HCT116 (cell line): ENCODE results near the gene RPL18A. TPM values are rescaled to one million over a fixed set of nuclear protein-coding genes. Genes with fewer than 3 reads are reported as not detected.

ENCODE experiments used
- ATAC-seq: fragments of 200-7000 bp; cut with Tn5 transposase; 2 replicates; pipeline ENCODE4 v1.9.1; 2020; ENCODE audit warnings: mild to moderate bottlenecking, moderate library complexity
- BruUV-seq: library from RNA; stranded (reverse); fragments of 400-500 nt; replicated peaks from 2 replicates; lab custom pipeline; 2021; lab: Mats Ljungman, UMichigan
- CTCF ChIA-PET: fragments of 300-600 bp; sonication (Branson Sonifier 250); formaldehyde crosslinking; loops from one replicate; lab custom pipeline; 2021; ENCODE audit warnings: antibody characterized with exemption; lab: Charles Lee
- POLR2A ChIA-PET: fragments of 300-600, 350-600 bp; sonication (Branson Sonifier 250); formaldehyde crosslinking; loops from one replicate; lab custom pipeline; 2021; ENCODE audit warnings: antibody characterized with exemption; lab: Charles Lee
- RAD21 ChIA-PET, 2 experiments: fragments of 300-600 bp; sonication (Branson Sonifier 250); formaldehyde crosslinking; loops; one replicate each; lab custom pipeline; 2023; ENCODE audit warnings: low total read pairs in 2 of 2; ENCODE audit not compliant: uncharacterized antibody in 2 of 2, unreplicated experiment in 2 of 2, low non-redundant PET in 1 of 2; lab: Charles Lee
- DNase-seq: peaks from one replicate; pipeline ENCODE4 v3.0.0-alpha.2; 2010; ENCODE audit warnings: low read depth, low spot score
- H2AFZ ChIP-seq: fragments of 200-600 bp; shearing (Covaris generic), sonication (generic); 2 replicates; pipeline ENCODE4 v1.6.1; 2017; ENCODE audit warnings: low read depth, mixed run types, mixed read lengths, antibody characterized with exemption, low read length; ENCODE audit not compliant: poor library complexity, severe bottlenecking
- H3K27ac ChIP-seq: 2 replicates; pipeline ENCODE4 v1.5.1; 2012; ENCODE audit warnings: low read depth, low read length
- H3K27me3 ChIP-seq: fragments of 200-600 bp; sonication (generic); 2 replicates; pipeline ENCODE4 v1.6.1; 2016; ENCODE audit warnings: mixed run types, low read length, mixed read lengths; ENCODE audit not compliant: insufficient read depth
- H3K36me3 ChIP-seq, 2 experiments: fragments of 200-500 bp in 1 of 2; fragments of 200-600 bp in 1 of 2; sonication (Bioruptor generic) in 1 of 2; sonication (generic) in 1 of 2; 2 replicates each; pipeline versions ENCODE4 v1.5.1 to v1.6.1; 2014 to 2016; ENCODE audit warnings: low read length in 2 of 2, inconsistent platforms in 1 of 2, mixed read lengths in 1 of 2, mixed run types in 1 of 2; ENCODE audit not compliant: insufficient read depth in 2 of 2, control insufficient read depth in 1 of 2
- H3K4me1 ChIP-seq, 2 experiments: fragments of 200-600 bp in 1 of 2; sonication (generic) in 1 of 2; 2 replicates each; pipeline versions ENCODE4 v1.5.1 to v1.6.1; 2012 to 2017; ENCODE audit warnings: low read length in 2 of 2, inconsistent platforms in 1 of 2, mild to moderate bottlenecking in 1 of 2, mixed read lengths in 1 of 2, mixed run types in 1 of 2, moderate library complexity in 1 of 2; ENCODE audit not compliant: insufficient read depth in 2 of 2, control insufficient read depth in 1 of 2
- H3K4me2 ChIP-seq: fragments of 200-600 bp; sonication (generic); 2 replicates; pipeline ENCODE4 v1.6.1; 2017; ENCODE audit warnings: mixed run types, low read length, mixed read lengths
- H3K4me3 ChIP-seq, 2 experiments: fragments of 200-600 bp in 1 of 2; sonication (generic) in 1 of 2; replicated peaks in 1 of 2; 2 replicates each; pipeline ENCODE4 v1.5.1; 2011 to 2016; ENCODE audit warnings: low read length in 2 of 2, control low read depth in 1 of 2, low read depth in 1 of 2, mild to moderate bottlenecking in 1 of 2, mixed read lengths in 1 of 2, mixed run types in 1 of 2
- H3K79me2 ChIP-seq: fragments of 200-600 bp; sonication (generic); 2 replicates; pipeline ENCODE4 v1.6.1; 2017; ENCODE audit warnings: mild to moderate bottlenecking, mixed run types, low read length, moderate library complexity, mixed read lengths; ENCODE audit not compliant: insufficient read depth
- H3K9ac ChIP-seq: fragments of 200-600 bp; sonication (generic); 2 replicates; pipeline ENCODE4 v1.6.1; 2016; ENCODE audit warnings: low read length, mixed read lengths
- H3K9me2 ChIP-seq: fragments of 200-600 bp; sonication (generic), shearing (Covaris generic); 2 replicates; pipeline ENCODE4 v1.6.1; 2017; ENCODE audit warnings: mixed run types, mild to moderate bottlenecking, moderate library complexity; ENCODE audit not compliant: insufficient read depth
- H3K9me3 ChIP-seq, 2 experiments: fragments of 200-500 bp in 1 of 2; fragments of 200-600 bp in 1 of 2; sonication (Bioruptor generic) in 1 of 2; sonication (generic) in 1 of 2; 2 replicates each; pipeline ENCODE4 v1.6.1; 2014 to 2017; ENCODE audit warnings: low read length in 2 of 2, mixed read lengths in 2 of 2, inconsistent platforms in 1 of 2, low read depth in 1 of 2, mild to moderate bottlenecking in 1 of 2, mixed run types in 1 of 2, moderate library complexity in 1 of 2; ENCODE audit not compliant: control insufficient read depth in 1 of 2, insufficient read depth in 1 of 2
- H4K20me1 ChIP-seq: fragments of 200-600 bp; sonication (generic), shearing (Covaris generic); 2 replicates; pipeline ENCODE4 v1.6.1; 2017; ENCODE audit warnings: mixed run types, mild to moderate bottlenecking, moderate library complexity; ENCODE audit not compliant: insufficient read depth
- CBX3 ChIP-seq: IDR thresholded peaks from 2 replicates; pipeline ENCODE4 v1.6.1; 2012; ENCODE audit warnings: low read depth
- CEBPB ChIP-seq: IDR thresholded peaks from 2 replicates; pipeline ENCODE4 v1.6.1; 2012; ENCODE audit warnings: low read depth
- EGR1 ChIP-seq: IDR thresholded peaks from 2 replicates; pipeline ENCODE4 v1.6.1; 2012; ENCODE audit warnings: low read depth
- ELF1 ChIP-seq: IDR thresholded peaks from 2 replicates; pipeline ENCODE4 v1.6.1; 2012; ENCODE audit warnings: low read depth, borderline replicate concordance
- EZH2phosphoT487 ChIP-seq: fragments of 200-600 bp; IDR thresholded peaks from 2 replicates; pipeline ENCODE4 v1.6.1; 2018; ENCODE audit warnings: antibody characterized with exemption, borderline replicate concordance
- POLR2A ChIP-seq: IDR thresholded peaks from 2 replicates; pipeline ENCODE4 v1.7.0; 2011; ENCODE audit warnings: borderline replicate concordance; ENCODE audit not compliant: insufficient read depth, insufficient read length; ENCODE audit errors: extremely low read depth
- RAD21 ChIP-seq: IDR thresholded peaks from 2 replicates; pipeline ENCODE4 v1.6.1; 2012; ENCODE audit warnings: low read depth, mild to moderate bottlenecking
- SRF ChIP-seq: IDR thresholded peaks from 2 replicates; pipeline ENCODE4 v1.6.1; 2012; ENCODE audit warnings: low read depth
- YY1 ChIP-seq: IDR thresholded peaks from 2 replicates; pipeline ENCODE4 v1.6.1; 2011; ENCODE audit warnings: low read length, low read depth, moderate library complexity, mild to moderate bottlenecking; ENCODE audit not compliant: insufficient replicate concordance; ENCODE audit errors: extremely low read depth
- ZFX ChIP-seq: fragments of 450-650 bp; IDR thresholded peaks from 2 replicates; pipeline ENCODE4 v1.6.1; 2017
- intact Hi-C: fragments of 100-400 bp; cut with micrococcal nuclease; formaldehyde crosslinking; loops from 2 replicates; pipeline ENCODE4 v1.10.0; 2022
- total RNA-seq: library from RNA; stranded (reverse); gene quantifications from one replicate; pipeline ENCODE4 v1.2.1, GENCODE V29; 2021; ENCODE audit not compliant: unreplicated experiment
- TF ChIP-seq, protein P1 (sequence below): IDR thresholded peaks from 2 replicates; pipeline ENCODE4 v1.6.1; 2012
- TF ChIP-seq, protein P2 (sequence below): IDR thresholded peaks from 2 replicates; pipeline ENCODE4 v1.6.1; 2012
- TF ChIP-seq, protein P3 (sequence below): IDR thresholded peaks from 2 replicates; pipeline ENCODE4 v1.6.1; 2011; ENCODE audit warnings: mild to moderate bottlenecking, low read length, moderate library complexity; ENCODE audit not compliant: insufficient replicate concordance; ENCODE audit errors: extremely low read depth
- TF ChIP-seq, protein P4 (sequence below), 3 experiments: fragments of 200-600 bp in 1 of 3; sonication (generic) in 1 of 3; IDR thresholded peaks in 2 of 3; conservative IDR thresholded peaks in 1 of 3; 2 replicates each; pipeline ENCODE4 v1.5.1; 2012 to 2017; ENCODE audit warnings: low read depth in 2 of 3, low read length in 2 of 3, antibody characterized with exemption in 1 of 3, borderline replicate concordance in 1 of 3, control low read depth in 1 of 3, mild to moderate bottlenecking in 1 of 3, mixed read lengths in 1 of 3, mixed run types in 1 of 3, moderate library complexity in 1 of 3; ENCODE audit not compliant: insufficient read depth in 1 of 3
- TF ChIP-seq, protein P5 (sequence below): IDR thresholded peaks from 2 replicates; pipeline ENCODE4 v1.6.1; 2012; ENCODE audit warnings: low read depth

Gene RPL18A
- total RNA-seq, 1 experiment from 2014 or later, result 3,525 TPM

DNA sequence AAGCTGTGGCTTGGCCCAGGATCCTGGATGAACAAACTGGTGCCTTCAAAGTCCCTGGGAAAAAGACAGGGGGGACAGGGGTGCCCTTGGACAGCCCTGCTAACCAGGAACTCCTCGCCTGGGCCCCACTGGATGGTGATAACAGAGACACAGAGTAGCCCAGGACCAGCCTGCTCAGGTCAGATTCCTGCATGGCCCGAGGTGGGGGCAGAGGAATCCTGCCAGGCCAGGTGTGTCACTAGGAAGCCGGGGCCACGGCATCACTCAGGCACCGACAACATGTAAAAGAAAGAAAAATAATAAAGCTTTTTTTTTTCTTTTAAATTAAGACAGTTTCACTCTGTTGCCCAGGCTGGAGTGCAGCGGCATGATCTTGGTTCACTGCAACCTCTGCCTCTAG is 5.6 kb upstream of the RPL18A start:
- H3K27ac ChIP-seq, result no peak overlapping the region
- POLR2A ChIA-PET, result interaction anchor here (0.7 to 1.9 kb wide), 3 partner anchors 23 to 87 kb away, joined by 3 to 5 read pairs (median 4); no protein-coding TSS in a partner anchor
- RAD21 ChIA-PET, result no interaction called here
- no peaks in the 10 kb centered on the region for H3K27me3 ChIP-seq
- TF ChIP-seq ZFX, result no peak
- TF ChIP-seq, protein P1, sequence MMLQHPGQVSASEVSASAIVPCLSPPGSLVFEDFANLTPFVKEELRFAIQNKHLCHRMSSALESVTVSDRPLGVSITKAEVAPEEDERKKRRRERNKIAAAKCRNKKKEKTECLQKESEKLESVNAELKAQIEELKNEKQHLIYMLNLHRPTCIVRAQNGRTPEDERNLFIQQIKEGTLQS, result no peak
- TF ChIP-seq, protein P2, sequence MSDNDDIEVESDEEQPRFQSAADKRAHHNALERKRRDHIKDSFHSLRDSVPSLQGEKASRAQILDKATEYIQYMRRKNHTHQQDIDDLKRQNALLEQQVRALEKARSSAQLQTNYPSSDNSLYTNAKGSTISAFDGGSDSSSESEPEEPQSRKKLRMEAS, result no peak
- TF ChIP-seq RAD21, result no peak
- no peak for TF ChIP-seq SRF
- no peak for TF ChIP-seq ELF1
- TF ChIP-seq, protein P3, sequence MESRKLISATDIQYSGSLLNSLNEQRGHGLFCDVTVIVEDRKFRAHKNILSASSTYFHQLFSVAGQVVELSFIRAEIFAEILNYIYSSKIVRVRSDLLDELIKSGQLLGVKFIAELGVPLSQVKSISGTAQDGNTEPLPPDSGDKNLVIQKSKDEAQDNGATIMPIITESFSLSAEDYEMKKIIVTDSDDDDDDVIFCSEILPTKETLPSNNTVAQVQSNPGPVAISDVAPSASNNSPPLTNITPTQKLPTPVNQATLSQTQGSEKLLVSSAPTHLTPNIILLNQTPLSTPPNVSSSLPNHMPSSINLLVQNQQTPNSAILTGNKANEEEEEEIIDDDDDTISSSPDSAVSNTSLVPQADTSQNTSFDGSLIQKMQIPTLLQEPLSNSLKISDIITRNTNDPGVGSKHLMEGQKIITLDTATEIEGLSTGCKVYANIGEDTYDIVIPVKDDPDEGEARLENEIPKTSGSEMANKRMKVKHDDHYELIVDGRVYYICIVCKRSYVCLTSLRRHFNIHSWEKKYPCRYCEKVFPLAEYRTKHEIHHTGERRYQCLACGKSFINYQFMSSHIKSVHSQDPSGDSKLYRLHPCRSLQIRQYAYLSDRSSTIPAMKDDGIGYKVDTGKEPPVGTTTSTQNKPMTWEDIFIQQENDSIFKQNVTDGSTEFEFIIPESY, result no peak
- TF ChIP-seq, protein P4, sequence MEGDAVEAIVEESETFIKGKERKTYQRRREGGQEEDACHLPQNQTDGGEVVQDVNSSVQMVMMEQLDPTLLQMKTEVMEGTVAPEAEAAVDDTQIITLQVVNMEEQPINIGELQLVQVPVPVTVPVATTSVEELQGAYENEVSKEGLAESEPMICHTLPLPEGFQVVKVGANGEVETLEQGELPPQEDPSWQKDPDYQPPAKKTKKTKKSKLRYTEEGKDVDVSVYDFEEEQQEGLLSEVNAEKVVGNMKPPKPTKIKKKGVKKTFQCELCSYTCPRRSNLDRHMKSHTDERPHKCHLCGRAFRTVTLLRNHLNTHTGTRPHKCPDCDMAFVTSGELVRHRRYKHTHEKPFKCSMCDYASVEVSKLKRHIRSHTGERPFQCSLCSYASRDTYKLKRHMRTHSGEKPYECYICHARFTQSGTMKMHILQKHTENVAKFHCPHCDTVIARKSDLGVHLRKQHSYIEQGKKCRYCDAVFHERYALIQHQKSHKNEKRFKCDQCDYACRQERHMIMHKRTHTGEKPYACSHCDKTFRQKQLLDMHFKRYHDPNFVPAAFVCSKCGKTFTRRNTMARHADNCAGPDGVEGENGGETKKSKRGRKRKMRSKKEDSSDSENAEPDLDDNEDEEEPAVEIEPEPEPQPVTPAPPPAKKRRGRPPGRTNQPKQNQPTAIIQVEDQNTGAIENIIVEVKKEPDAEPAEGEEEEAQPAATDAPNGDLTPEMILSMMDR (IDR thresholded peaks at IDR 0.05 in 2 of 3, conservative IDR thresholded peaks at IDR 0.05 in 1 of 3; ENCODE audit: borderline replicate concordance in 1 of 3, insufficient read depth in 1 of 3, low read depth in 2 of 3, low read length in 2 of 3), result no peak
- TF ChIP-seq, protein P5, sequence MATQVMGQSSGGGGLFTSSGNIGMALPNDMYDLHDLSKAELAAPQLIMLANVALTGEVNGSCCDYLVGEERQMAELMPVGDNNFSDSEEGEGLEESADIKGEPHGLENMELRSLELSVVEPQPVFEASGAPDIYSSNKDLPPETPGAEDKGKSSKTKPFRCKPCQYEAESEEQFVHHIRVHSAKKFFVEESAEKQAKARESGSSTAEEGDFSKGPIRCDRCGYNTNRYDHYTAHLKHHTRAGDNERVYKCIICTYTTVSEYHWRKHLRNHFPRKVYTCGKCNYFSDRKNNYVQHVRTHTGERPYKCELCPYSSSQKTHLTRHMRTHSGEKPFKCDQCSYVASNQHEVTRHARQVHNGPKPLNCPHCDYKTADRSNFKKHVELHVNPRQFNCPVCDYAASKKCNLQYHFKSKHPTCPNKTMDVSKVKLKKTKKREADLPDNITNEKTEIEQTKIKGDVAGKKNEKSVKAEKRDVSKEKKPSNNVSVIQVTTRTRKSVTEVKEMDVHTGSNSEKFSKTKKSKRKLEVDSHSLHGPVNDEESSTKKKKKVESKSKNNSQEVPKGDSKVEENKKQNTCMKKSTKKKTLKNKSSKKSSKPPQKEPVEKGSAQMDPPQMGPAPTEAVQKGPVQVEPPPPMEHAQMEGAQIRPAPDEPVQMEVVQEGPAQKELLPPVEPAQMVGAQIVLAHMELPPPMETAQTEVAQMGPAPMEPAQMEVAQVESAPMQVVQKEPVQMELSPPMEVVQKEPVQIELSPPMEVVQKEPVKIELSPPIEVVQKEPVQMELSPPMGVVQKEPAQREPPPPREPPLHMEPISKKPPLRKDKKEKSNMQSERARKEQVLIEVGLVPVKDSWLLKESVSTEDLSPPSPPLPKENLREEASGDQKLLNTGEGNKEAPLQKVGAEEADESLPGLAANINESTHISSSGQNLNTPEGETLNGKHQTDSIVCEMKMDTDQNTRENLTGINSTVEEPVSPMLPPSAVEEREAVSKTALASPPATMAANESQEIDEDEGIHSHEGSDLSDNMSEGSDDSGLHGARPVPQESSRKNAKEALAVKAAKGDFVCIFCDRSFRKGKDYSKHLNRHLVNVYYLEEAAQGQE, result no peak
- no peak for TF ChIP-seq CBX3
- TF ChIP-seq EGR1, result no peak
- no peak for TF ChIP-seq CEBPB
- no peak for TF ChIP-seq POLR2A
- TF ChIP-seq YY1, result no peak
- no peak for TF ChIP-seq EZH2phosphoT487
- TF ChIP-seq, all 23 proteins: peak for 0
- CTCF ChIA-PET, result interaction anchor here (0.9 kb wide), 1 partner anchor 426 kb away, joined by 3 read pairs; no protein-coding TSS in a partner anchor
- peaks cover 8 to 25% of the 10 kb centered on the region in 2 experiments; a peak in 3 of 4 replicates for H3K4me1 ChIP-seq
- no peak for ATAC-seq
- no peaks in the 10 kb centered on the region for H4K20me1 ChIP-seq
- H3K9me2 ChIP-seq, result no peaks in the 10 kb centered on the region
- H2AFZ ChIP-seq, result no peak overlapping the region
- intact Hi-C loops, result no loop called here
- no peak overlapping the region for H3K4me3 ChIP-seq
- no peak overlapping the region for H3K4me2 ChIP-seq
- H3K9ac ChIP-seq, result no peak overlapping the region
- DNase-seq, result no peak
- no TSS peak for BruUV-seq
- no peaks in the 10 kb centered on the region for H3K36me3 ChIP-seq
- H3K9me3 ChIP-seq, result no peaks in the 10 kb centered on the region
- H3K79me2 ChIP-seq, result no peaks in the 10 kb centered on the region
